GM12865 (cell line): ENCODE data around the gene CFHR5.

Experiments
- DNase-seq: peaks from one replicate; pipeline ENCODE4 v3.0.0; 2010; ENCODE audit warnings: low read depth
- H3K4me3 ChIP-seq: 2 replicates; pipeline ENCODE4 v1.5.1; 2011; ENCODE audit warnings: mild to moderate bottlenecking, low read depth, low read length, control low read depth
- CTCF ChIP-seq: IDR thresholded peaks from 2 replicates; pipeline ENCODE4 v1.5.1; 2011; ENCODE audit warnings: low read length, control low read depth, low read depth, inconsistent platforms; ENCODE audit not compliant: insufficient read depth; ENCODE audit errors: missing control alignments

The CFHR5 gene

DNA sequence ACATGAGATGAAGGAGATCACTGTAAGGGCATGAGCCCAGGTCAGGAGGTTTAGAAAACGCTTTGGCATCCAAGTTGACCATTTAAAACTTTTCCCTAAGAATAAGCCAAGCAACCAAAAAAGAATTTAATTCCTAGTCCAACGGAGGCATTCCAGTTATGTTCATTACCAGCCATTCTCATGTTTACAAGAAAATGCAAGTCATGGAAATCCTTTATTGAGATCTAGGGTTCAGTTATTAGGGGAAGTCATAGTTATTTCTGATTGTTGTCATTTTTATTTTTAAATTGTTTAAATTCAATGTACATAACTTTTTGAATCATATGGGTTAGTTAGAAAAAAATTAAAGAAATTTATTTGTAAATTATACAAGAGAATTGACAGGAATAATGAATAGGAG is 24.5 kb downstream of the CFHR5 start:
- no peak overlapping the region for H3K4me3 ChIP-seq
- TF ChIP-seq CTCF, result no peak
- DNase-seq, result no peak

GRCh38 chr1:197003132-197003531 is 25.8 kb downstream of the CFHR5 start:
- no peak for DNase-seq
- TF ChIP-seq CTCF, result no peak
- H3K4me3 ChIP-seq, result no peak overlapping the region

- no peak for DNase-seq
- TF ChIP-seq CTCF, result no peak
- H3K4me3 ChIP-seq, result no peak overlapping the region
These were observed 31.5 kb downstream of the CFHR5 start for GRCh38 chr1:197008861-197009260.

DNA sequence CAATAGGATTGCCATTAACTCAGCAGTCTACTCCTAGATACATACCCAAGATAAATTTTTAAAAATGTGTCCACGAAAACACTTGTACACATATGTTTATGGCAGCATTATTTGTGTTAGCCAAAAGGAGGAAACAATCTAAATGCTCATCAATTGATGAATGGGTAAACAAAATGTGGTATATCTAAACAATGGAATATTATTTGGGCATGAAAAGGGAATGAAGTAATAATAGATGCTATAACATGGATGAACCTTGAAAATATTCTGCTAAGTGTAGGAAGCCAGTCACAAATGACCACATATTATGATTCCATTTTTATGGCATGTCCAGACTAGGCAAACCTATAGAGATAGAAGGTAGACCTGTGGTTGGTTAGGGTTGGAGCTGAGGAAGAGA is 34.3 kb downstream of the CFHR5 start:
- TF ChIP-seq CTCF, result no peak
- no peak overlapping the region for H3K4me3 ChIP-seq
- DNase-seq, result no peak

DNA sequence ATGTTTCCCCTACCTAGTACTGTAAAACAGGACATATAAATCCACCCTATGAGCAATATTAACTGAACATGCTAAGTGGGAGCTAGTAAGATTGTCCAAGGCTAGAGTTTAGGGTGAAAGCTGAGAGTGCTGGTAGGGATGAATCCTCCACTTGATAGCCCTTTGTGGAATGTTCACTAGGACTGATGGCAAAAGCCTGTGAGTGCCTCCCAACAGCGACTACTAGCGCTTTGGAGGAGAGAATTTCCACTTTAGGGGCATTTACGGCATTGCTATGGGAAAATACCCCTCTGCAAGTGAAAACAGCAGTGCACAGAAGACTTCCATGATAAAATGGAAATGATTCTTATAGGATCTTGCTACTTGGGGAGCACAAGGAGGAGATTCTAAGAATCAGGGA is 35.9 kb downstream of the CFHR5 start:
- H3K4me3 ChIP-seq, result no peak overlapping the region
- TF ChIP-seq CTCF, result no peak
- no peak for DNase-seq

DNA sequence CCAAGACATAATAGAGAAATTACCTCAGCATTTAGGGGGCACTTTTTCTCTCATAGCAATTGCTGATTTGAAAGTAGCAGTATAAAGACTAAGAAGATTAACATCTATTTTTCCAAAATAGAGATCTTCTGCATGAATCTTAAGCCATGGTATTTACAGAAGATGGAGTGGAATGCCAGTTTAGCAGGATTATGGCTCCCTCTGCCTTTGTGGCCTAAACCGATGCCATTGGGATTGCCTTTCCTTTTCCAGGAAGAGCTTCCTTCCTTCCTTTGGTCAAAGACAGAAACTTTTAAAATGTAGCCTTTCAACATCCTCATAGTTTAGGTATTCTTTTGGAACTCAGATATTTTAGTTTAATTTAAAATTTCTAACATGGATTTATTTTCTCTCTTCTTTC is 39.4 kb downstream of the CFHR5 start:
- H3K4me3 ChIP-seq, result no peak overlapping the region
- no peak for TF ChIP-seq CTCF
- DNase-seq, result no peak

GRCh38 chr1:197017558-197018146 is 40.3 kb downstream of the CFHR5 start:
- TF ChIP-seq CTCF, result no peak
- no peak overlapping the region for H3K4me3 ChIP-seq
- DNase-seq, result no peak
